ENCODE results near the gene CHST11. TPM values are rescaled to one million over a fixed set of nuclear protein-coding genes. Genes with fewer than 3 reads are reported as not detected.

The CHST11 gene
- total and polyA plus RNA-seq, 2 of the 4 experiments (the other 2 are of a cell fraction): 1.4 to 2.7 TPM

DNA sequence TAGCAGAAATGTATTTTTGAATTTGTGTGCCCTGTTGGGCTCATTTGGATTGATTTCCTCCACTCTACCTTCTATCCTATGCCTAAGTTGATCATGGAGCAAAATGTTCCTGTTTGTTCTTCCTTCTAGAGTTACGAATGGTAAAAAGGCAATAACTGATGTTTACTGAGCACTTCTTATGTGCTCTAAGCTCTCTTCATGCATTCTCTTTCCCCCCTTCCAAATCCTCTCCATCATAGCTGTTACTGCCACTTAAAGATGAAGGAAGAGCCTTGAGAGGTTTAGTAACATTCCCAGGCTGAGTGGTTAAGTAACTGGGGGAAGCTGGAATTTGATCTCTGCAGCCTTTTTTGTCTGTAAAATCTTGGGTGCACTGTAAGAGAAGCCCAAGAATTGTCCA lies 60.1 kb downstream of the CHST11 start:
- no peak overlapping the region for H3K4me3 ChIP-seq (ENCODE audit: insufficient read depth, low read depth, low read length)
- H3K9ac ChIP-seq (ENCODE audit: low read depth, low read length): no peak overlapping the region
- H2BK5ac ChIP-seq (ENCODE audit: low read depth, low read length, poor library complexity, severe bottlenecking): no peak overlapping the region
- no peak overlapping the region for H3K56ac ChIP-seq (ENCODE audit: extremely low read depth, insufficient read depth, low read length)
- dilution Hi-C loops (cut with HindIII; ENCODE audit: low sequenced_read_pairs, unreplicated experiment) (no loop called here), in situ Hi-C loops (cut with MboI; ENCODE audit: low sequenced_read_pairs) (no loop called here), intact Hi-C loops (cut with micrococcal nuclease) (no loop called here)
- TF ChIP-seq MAZ (IDR thresholded peaks at IDR 0.05; ENCODE audit: borderline replicate concordance, low read depth, low read length): no peak
- no peak for TF ChIP-seq CHD1 (IDR thresholded peaks at IDR 0.05; ENCODE audit: low read depth, low read length)
- TF ChIP-seq SMC3 (IDR thresholded peaks at IDR 0.05; ENCODE audit: low read depth, low read length): no peak
- TF ChIP-seq, protein P1, sequence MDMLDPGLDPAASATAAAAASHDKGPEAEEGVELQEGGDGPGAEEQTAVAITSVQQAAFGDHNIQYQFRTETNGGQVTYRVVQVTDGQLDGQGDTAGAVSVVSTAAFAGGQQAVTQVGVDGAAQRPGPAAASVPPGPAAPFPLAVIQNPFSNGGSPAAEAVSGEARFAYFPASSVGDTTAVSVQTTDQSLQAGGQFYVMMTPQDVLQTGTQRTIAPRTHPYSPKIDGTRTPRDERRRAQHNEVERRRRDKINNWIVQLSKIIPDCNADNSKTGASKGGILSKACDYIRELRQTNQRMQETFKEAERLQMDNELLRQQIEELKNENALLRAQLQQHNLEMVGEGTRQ (IDR thresholded peaks at IDR 0.05; ENCODE audit: low read depth, low read length): no peak
- TF ChIP-seq RFX5 (IDR thresholded peaks at IDR 0.05; ENCODE audit: low read depth, low read length): no peak
- TF ChIP-seq RAD21 (IDR thresholded peaks at IDR 0.05; ENCODE audit: low read length): no peak
- TF ChIP-seq MAFK (IDR thresholded peaks at IDR 0.05; ENCODE audit: low read depth, low read length): no peak
- TF ChIP-seq, protein P2, sequence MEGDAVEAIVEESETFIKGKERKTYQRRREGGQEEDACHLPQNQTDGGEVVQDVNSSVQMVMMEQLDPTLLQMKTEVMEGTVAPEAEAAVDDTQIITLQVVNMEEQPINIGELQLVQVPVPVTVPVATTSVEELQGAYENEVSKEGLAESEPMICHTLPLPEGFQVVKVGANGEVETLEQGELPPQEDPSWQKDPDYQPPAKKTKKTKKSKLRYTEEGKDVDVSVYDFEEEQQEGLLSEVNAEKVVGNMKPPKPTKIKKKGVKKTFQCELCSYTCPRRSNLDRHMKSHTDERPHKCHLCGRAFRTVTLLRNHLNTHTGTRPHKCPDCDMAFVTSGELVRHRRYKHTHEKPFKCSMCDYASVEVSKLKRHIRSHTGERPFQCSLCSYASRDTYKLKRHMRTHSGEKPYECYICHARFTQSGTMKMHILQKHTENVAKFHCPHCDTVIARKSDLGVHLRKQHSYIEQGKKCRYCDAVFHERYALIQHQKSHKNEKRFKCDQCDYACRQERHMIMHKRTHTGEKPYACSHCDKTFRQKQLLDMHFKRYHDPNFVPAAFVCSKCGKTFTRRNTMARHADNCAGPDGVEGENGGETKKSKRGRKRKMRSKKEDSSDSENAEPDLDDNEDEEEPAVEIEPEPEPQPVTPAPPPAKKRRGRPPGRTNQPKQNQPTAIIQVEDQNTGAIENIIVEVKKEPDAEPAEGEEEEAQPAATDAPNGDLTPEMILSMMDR (conservative IDR thresholded peaks at IDR 0.05; ENCODE audit: low read depth, low read length): no peak
- no peak for TF ChIP-seq CEBPB (IDR thresholded peaks at IDR 0.05; ENCODE audit: low read depth, low read length)
- TF ChIP-seq, protein P3, sequence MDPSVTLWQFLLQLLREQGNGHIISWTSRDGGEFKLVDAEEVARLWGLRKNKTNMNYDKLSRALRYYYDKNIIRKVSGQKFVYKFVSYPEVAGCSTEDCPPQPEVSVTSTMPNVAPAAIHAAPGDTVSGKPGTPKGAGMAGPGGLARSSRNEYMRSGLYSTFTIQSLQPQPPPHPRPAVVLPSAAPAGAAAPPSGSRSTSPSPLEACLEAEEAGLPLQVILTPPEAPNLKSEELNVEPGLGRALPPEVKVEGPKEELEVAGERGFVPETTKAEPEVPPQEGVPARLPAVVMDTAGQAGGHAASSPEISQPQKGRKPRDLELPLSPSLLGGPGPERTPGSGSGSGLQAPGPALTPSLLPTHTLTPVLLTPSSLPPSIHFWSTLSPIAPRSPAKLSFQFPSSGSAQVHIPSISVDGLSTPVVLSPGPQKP (IDR thresholded peaks at IDR 0.05; ENCODE audit: borderline replicate concordance, low read depth, low read length): no peak
- no peak for TF ChIP-seq NFE2L2 (IDR thresholded peaks at IDR 0.05; ENCODE audit: low read depth, low read length)
- no peak for TF ChIP-seq MXI1 (IDR thresholded peaks at IDR 0.05; ENCODE audit: borderline replicate concordance, low read depth, low read length)
- TF ChIP-seq RCOR1 (IDR thresholded peaks at IDR 0.05; ENCODE audit: insufficient replicate concordance, low read length): no peak
- TF ChIP-seq BHLHE40 (IDR thresholded peaks at IDR 0.05; ENCODE audit: low read depth, low read length): no peak
- no peak for TF ChIP-seq POLR2A (IDR thresholded peaks at IDR 0.05; ENCODE audit: low read depth, low read length)
- TF ChIP-seq FOS (IDR thresholded peaks at IDR 0.05; ENCODE audit: low read depth, low read length): no peak
- CTCF ChIA-PET: no interaction called here
- H3K4me2 ChIP-seq (ENCODE audit: low read depth, low read length): no peak overlapping the region
- no peak overlapping the region for H4K8ac ChIP-seq (ENCODE audit: low read depth in 2 of 2, low read length in 2 of 2)
- peaks cover 4% of the 10 kb centered on the region for H3K27me3 ChIP-seq (ENCODE audit: control insufficient read depth, insufficient read depth, low read length)
- no peak for DNase-seq
- no peak overlapping the region for H2BK15ac ChIP-seq (ENCODE audit: low read depth, low read length)
- H2AK9ac ChIP-seq (replicated peaks; ENCODE audit: low read depth, low read length, poor library complexity): no peak overlapping the region
- no peak overlapping the region for H2BK120ac ChIP-seq (ENCODE audit: low read depth, low read length)
- H3K9me3 ChIP-seq (ENCODE audit: control insufficient read depth, insufficient read depth, low read length): no peaks in the 10 kb centered on the region
- H2AFZ ChIP-seq (replicated peaks; ENCODE audit: low read length, poor library complexity): no peak overlapping the region
- no peak for ATAC-seq (ENCODE audit: low read depth)
- no peak overlapping the region for H3K27ac ChIP-seq (ENCODE audit: insufficient read depth, low read length)
- H4K20me1 ChIP-seq (ENCODE audit: insufficient read depth, low read length): no peaks in the 10 kb centered on the region
- no peak overlapping the region for H4K91ac ChIP-seq (ENCODE audit: insufficient read depth, low read depth, low read length)
- no CpG with 5 or more reads among the region's 1 CpG for WGBS, 2 experiments (ENCODE audit: extremely low coverage in 2 of 2, insufficient read length in 1 of 2)
- H3K79me1 ChIP-seq (ENCODE audit: low read depth in 1 of 2, low read length in 2 of 2): no peaks in the 10 kb centered on the region
- H2AK5ac ChIP-seq (ENCODE audit: low read depth, low read length): no peak overlapping the region
- no peak overlapping the region for H3K4ac ChIP-seq (ENCODE audit: low read depth, low read length)
- no peaks in the 10 kb centered on the region for H3K36me3 ChIP-seq (ENCODE audit: control insufficient read depth, insufficient read depth, low read length)
- H2BK20ac ChIP-seq (ENCODE audit: low read depth, low read length): no peak overlapping the region
- H3K18ac ChIP-seq (ENCODE audit: low read depth, low read length): no peak overlapping the region
- H4K5ac ChIP-seq (ENCODE audit: low read depth, low read length): no peak overlapping the region
- H3K4me1 ChIP-seq (ENCODE audit: control insufficient read depth, insufficient read depth, low read length): no peaks in the 10 kb centered on the region
- BruUV-seq (replicated peaks): no TSS peak
- no peak overlapping the region for H3K23ac ChIP-seq (ENCODE audit: low read depth, low read length)
- no peak overlapping the region for H3K14ac ChIP-seq (replicated peaks; ENCODE audit: low read depth, low read length)
- POLR2A ChIA-PET (ENCODE audit: unreplicated experiment): no interaction called here
- no peaks in the 10 kb centered on the region for H3K9me1 ChIP-seq (ENCODE audit: insufficient read depth, low read length)
